Erythroblast (primary cell): ENCODE measurements around the gene HLA-DOA.

ENCODE experiments used
- GATA1 ChIP-seq: IDR thresholded peaks from 2 replicates; pipeline ENCODE4 v1.6.1; 2011; ENCODE audit warnings: low read depth, mild to moderate bottlenecking, control low read depth, low read length, moderate library complexity
- POLR2A ChIP-seq: IDR thresholded peaks from 2 replicates; pipeline ENCODE4 v1.6.1; 2011; ENCODE audit warnings: mild to moderate bottlenecking, low read length

GRCh38 chr6:32977953-32978324 is 31.5 kb downstream of the HLA-DOA start:
- TF ChIP-seq POLR2A (no peak), GATA1 (no peak)
